GM12873 (cell line): ENCODE measurements around the gene TBC1D14.

Source experiments
- TF ChIP-seq, protein P1 (sequence below): IDR thresholded peaks from 2 replicates; pipeline ENCODE4 v1.5.1; 2012; ENCODE audit warnings: low read depth, mild to moderate bottlenecking, moderate library complexity, low read length, control low read depth; ENCODE audit not compliant: insufficient read depth; ENCODE audit errors: missing control alignments

Gene TBC1D14

DNA sequence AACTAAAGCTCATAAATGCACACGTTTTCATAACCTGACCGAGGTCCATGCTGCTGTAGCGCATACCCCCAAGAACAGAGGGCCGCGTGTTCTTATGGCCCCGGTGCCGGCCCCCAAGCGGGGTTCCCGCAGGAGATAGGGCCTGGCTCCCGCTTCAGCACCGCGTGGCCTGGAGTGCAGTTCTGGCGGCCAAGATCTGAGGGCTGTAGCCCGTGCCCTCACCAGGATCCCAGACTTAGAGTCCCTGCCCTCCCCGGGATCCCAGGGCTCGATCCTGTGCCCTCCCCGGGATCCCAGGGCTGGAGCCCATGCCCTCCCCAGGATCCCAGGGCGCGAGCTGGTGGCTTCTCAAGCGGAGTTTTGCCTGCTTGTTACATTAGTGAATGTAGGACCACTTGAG lies 159.3 kb downstream of the TBC1D14 start:
- TF ChIP-seq, protein P1, sequence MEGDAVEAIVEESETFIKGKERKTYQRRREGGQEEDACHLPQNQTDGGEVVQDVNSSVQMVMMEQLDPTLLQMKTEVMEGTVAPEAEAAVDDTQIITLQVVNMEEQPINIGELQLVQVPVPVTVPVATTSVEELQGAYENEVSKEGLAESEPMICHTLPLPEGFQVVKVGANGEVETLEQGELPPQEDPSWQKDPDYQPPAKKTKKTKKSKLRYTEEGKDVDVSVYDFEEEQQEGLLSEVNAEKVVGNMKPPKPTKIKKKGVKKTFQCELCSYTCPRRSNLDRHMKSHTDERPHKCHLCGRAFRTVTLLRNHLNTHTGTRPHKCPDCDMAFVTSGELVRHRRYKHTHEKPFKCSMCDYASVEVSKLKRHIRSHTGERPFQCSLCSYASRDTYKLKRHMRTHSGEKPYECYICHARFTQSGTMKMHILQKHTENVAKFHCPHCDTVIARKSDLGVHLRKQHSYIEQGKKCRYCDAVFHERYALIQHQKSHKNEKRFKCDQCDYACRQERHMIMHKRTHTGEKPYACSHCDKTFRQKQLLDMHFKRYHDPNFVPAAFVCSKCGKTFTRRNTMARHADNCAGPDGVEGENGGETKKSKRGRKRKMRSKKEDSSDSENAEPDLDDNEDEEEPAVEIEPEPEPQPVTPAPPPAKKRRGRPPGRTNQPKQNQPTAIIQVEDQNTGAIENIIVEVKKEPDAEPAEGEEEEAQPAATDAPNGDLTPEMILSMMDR = no peak

DNA sequence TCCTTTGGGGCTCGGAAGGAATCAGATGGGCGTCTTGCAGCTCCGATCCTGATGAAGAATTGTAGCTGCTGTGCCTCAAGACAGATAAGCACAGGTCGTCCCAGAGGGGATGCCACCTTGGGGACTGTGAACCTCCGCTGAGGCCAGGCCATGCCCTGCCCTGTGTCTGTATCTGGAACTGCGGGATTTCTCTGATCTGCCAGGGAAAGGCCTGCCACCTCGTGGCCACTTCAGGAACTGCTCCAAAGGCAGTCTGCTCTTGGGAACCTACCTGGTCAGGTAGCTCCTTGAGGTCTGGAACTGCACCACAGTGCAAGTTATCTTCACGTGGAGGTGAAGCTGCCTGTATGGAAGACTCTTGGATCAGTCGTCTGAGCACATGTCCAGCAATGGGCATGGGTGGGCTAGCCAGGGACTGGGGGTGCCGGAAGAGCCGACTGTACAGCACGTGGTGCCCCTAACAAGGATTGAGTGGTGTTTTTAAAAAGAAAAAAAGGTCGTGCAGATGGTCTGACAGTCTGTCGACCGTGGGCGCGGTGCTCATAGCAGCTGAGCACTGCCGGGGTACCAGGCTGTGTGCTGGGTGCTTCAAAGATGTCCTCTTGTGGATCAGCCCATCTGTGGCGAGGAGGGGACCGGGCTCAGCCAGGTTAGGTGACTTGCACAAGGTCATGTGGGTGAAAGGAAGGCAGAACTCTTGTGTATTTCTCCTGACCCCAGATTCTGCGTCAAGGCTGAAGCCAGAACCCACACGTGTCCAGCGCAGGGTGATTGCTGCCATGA lies 161.3 kb downstream of the TBC1D14 start:
- TF ChIP-seq, protein P1 = peak; percentile 99

DNA sequence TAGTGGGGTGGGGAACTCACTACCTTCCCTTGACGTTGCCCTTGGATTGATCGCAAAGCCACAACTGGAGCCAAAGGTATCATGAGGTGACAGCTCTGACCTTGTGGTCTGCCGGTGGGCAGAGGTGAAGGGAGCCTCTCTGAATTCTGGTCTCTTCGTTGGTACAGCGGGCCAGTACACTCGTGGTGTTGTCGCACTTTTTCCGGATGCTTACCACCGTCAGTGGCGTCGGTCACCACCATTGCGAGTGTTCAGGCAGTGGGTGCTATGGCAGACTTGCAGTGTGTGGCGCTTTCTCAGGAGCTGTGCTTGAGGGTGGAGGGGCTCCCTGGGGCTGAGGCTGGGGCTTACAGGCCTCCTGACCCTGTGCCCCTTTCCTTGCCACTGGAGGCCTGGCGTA lies 163.4 kb downstream of the TBC1D14 start:
- TF ChIP-seq, protein P1 = no peak

DNA sequence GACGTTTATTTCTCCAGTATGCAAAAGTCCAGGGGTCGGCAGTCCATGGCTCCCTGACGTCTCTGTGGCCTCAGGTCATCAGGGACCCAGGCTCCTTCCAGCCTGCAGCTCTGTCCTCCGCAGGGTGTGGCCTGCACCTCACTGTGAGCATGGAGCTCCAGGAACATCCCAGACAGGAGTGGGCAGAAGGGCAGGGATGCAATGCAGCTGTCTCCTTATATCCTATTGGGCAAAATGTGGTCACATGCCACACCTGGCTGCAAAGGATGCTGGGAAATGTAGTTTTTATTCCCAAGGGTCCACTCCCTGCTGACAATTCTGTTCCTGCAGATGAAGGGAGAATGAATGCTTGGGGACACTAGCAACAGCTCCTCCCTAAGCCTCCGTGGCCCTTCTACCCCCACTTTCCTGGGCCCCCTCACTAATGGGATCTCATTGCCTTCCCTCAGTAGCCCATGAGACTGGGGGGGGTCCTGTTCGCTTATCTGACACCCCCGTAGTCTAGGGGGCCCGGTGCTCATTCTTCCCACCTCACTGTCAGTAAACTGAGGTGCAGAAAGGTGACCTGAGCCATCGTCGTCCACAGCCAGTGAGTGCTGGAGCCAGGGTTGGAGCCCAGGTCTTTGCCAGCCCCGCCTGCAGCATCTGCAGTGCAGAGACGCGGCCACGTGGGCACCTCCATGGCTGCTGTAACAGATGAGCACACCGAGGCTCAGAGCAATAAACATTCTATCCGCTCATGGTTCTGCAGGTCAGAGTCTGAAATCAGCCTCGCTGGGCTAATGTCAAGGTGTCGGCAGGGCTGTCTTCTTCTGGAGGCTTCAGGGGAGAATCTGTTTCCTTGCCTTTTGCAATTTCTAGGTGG lies 164.1 kb downstream of the TBC1D14 start:
- TF ChIP-seq, protein P1 = no peak

DNA sequence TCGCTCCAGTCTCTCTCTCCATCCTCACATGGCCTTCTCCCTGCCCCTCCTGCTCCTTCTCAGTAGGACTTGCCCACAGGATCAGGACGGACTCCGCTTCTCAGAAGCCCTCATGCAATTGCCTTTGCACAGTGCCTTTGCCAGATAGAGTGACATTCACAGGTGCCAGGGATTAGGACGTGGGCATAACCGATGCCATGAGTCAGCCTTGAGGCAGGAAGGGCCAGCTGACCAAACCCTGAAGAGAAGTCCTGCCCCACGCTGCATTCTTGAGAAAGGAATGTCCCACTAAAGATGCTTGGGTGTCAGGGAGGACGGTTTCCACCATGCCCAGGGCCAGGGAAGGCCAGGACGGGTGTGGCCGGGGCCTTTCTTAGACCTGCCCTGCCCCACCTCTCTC lies 164.8 kb downstream of the TBC1D14 start:
- TF ChIP-seq, protein P1 = no peak

DNA sequence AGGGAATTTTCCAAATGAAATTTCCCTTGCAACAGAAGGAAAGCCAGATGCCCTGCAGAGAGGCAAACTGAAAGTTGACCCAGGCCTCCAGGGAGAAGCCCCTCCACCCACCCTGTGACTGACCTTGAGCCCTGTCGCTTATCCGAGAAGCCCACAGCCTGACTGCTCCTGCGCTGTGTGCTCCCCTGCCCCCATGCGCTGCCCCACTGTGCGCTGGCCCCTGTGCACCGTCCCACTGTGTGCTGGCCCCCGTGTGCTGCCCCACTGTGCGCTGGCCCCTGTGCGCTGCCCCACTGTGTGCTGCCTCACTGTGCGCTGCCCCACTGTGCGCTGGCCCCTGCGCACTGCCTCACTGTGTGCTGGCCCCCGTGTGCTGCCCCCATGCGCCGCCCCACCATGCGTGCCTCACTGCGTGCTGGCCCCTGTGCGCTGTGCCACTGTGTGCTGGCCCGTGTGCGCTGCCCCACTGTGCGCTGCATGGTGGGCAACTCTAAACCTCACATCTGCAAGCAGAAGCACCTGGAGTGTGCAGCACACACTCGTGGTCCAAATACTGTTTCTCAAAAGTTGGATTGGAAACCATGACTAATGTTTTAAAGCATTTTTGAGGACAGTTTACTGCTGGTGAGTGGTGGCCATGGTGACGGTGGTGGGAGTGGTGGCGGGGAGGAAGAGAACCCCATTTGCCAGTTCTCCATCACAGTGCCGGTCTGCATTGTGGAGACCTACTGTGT lies 166.5 kb downstream of the TBC1D14 start:
- TF ChIP-seq, protein P1 = no peak

DNA sequence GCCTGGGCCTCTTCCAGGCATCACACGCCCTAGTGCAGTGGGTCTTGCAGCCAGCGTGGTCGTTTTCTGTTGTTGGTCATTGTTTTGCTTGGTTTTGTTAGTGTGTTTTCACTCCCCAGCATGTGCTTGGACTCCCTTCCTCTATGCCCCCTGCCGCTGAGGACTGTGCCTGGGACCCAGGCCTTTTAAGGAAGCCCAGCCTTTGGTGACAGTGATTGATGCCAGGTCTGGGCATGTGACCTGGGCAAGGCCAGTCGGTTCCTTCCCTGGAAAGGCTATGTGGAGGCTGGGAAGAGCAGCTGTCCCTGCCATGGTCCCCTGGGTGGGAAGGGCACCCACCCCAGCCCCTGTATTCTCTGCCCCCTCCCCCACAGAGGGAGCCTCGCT lies 167.1 kb downstream of the TBC1D14 start:
- TF ChIP-seq, protein P1 = no peak
